HEK293T (cell line): Measurements from ENCODE around the gene PAPOLA.

Experiments used
- CTCF ChIA-PET: fragments of 350-600 bp; formaldehyde crosslinking; extraction: SDS; loops from one replicate; lab custom pipeline; 2021; ENCODE audit warnings: antibody characterized with exemption, inconsistent platforms; lab: Yijun Ruan, JAX
- POLR2A ChIA-PET: fragments of 350-600 bp; formaldehyde crosslinking; extraction: SDS; loops from one replicate; lab custom pipeline; 2020; ENCODE audit warnings: antibody characterized with exemption, inconsistent platforms; lab: Yijun Ruan, JAX
- DNase-seq: peaks from one replicate; pipeline ENCODE4 v3.0.0; 2012; ENCODE audit warnings: mixed read lengths; ENCODE audit errors: extremely low spot score
- ARNT ChIP-seq: fragments of 450-650 bp; IDR thresholded peaks from 2 replicates; pipeline ENCODE4 v1.6.1; 2017; ENCODE audit warnings: mild to moderate bottlenecking
- BHLHE40 ChIP-seq: fragments of 450-650 bp; IDR thresholded peaks from 2 replicates; pipeline ENCODE4 v1.6.1; 2016; ENCODE audit warnings: mild to moderate bottlenecking, moderate library complexity, borderline replicate concordance
- CTBP1 ChIP-seq: fragments of 450-650 bp; IDR thresholded peaks from 2 replicates; pipeline ENCODE4 v1.6.1; 2016; ENCODE audit warnings: borderline replicate concordance
- ELF4 ChIP-seq: fragments of 450-650 bp; IDR thresholded peaks from 2 replicates; pipeline ENCODE4 v1.6.1; 2017; ENCODE audit warnings: antibody characterized with exemption
- FOXA1 ChIP-seq: fragments of 450-650 bp; IDR thresholded peaks from 2 replicates; pipeline ENCODE4 v1.6.1; 2016; ENCODE audit warnings: mild to moderate bottlenecking
- FOXK2 ChIP-seq: fragments of 450-650 bp; IDR thresholded peaks from 2 replicates; pipeline ENCODE4 v1.6.1; 2016; ENCODE audit warnings: mild to moderate bottlenecking
- FOXM1 ChIP-seq: fragments of 450-650 bp; IDR thresholded peaks from 2 replicates; pipeline ENCODE4 v1.6.1; 2017; ENCODE audit warnings: mild to moderate bottlenecking, borderline replicate concordance
- HDGF ChIP-seq: fragments of 450-650 bp; IDR thresholded peaks from 2 replicates; pipeline ENCODE4 v1.6.1; 2017; ENCODE audit warnings: antibody characterized with exemption, borderline replicate concordance
- L3MBTL2 ChIP-seq: fragments of 450-650 bp; conservative IDR thresholded peaks from 2 replicates; pipeline ENCODE4 v1.6.1; 2016; ENCODE audit warnings: mild to moderate bottlenecking
- LEF1 ChIP-seq: fragments of 450-650 bp; IDR thresholded peaks from 2 replicates; pipeline ENCODE4 v1.6.1; 2017; ENCODE audit warnings: mild to moderate bottlenecking, borderline replicate concordance
- NFRKB ChIP-seq: fragments of 450-650 bp; IDR thresholded peaks from 2 replicates; pipeline ENCODE4 v1.6.1; 2016; ENCODE audit warnings: mild to moderate bottlenecking, moderate library complexity
- PKNOX1 ChIP-seq: fragments of 450-650 bp; IDR thresholded peaks from 2 replicates; pipeline ENCODE4 v1.6.1; 2016
- SP1 ChIP-seq: fragments of 450-650 bp; IDR thresholded peaks from 2 replicates; pipeline ENCODE4 v1.6.1; 2017
- SUZ12 ChIP-seq: fragments of 450-650 bp; IDR thresholded peaks from 2 replicates; pipeline ENCODE4 v1.6.1; 2016; ENCODE audit warnings: mild to moderate bottlenecking
- TARDBP ChIP-seq: fragments of 450-650 bp; IDR thresholded peaks from 2 replicates; pipeline ENCODE4 v1.6.1; 2016
- ZNF384 ChIP-seq: fragments of 450-650 bp; IDR thresholded peaks from 2 replicates; pipeline ENCODE4 v1.6.1; 2016

Gene PAPOLA

GRCh38 chr14:96512602-96513397 lies 10.6 kb downstream of the PAPOLA start:
- TF ChIP-seq SP1 (no peak), L3MBTL2 (no peak), PKNOX1 (no peak), HDGF (no peak), SUZ12 (no peak), ARNT (no peak), BHLHE40 (no peak), LEF1 (no peak), NFRKB (no peak), FOXA1 (no peak), ZNF384 (no peak), FOXM1 (no peak), FOXK2 (no peak), ELF4 (no peak), TARDBP (no peak), CTBP1 (no peak)

GRCh38 chr14:96514694-96515093 lies 12.5 kb downstream of the PAPOLA start:
- TF ChIP-seq PKNOX1 (no peak), CTBP1 (no peak), BHLHE40 (no peak), ELF4 (no peak), HDGF (no peak), FOXK2 (no peak), TARDBP (no peak), LEF1 (no peak), FOXM1 (no peak), NFRKB (no peak), SUZ12 (no peak)

More at GRCh38 chr14:96512602-96513397, 10.6 kb downstream of the PAPOLA start:
- ChIA-PET CTCF (interaction anchor here (0.6 kb wide), 1 partner anchor 42 kb away, joined by 3 read pairs; no protein-coding TSS in a partner anchor), POLR2A (no interaction called here)
- DNase-seq = no peak

GRCh38 chr14:96515731-96516130 lies 13.5 kb downstream of the PAPOLA start:
- no peak for TF ChIP-seq NFRKB
- no peak for TF ChIP-seq SP1
- no peak for TF ChIP-seq TARDBP
- no peak for TF ChIP-seq L3MBTL2
- TF ChIP-seq FOXK2 = no peak
- no peak for TF ChIP-seq PKNOX1
- no peak for TF ChIP-seq ARNT
- no peak for TF ChIP-seq HDGF
- TF ChIP-seq BHLHE40 = no peak
- TF ChIP-seq FOXM1 = no peak
- no peak for TF ChIP-seq LEF1
- ChIA-PET POLR2A (no interaction called here), CTCF (no interaction called here)
- DNase-seq = no peak

More at GRCh38 chr14:96514694-96515093, 12.5 kb downstream of the PAPOLA start:
- ChIA-PET CTCF (no interaction called here), POLR2A (no interaction called here)
- no peak for DNase-seq

GRCh38 chr14:96516351-96516750 lies 14.2 kb downstream of the PAPOLA start:
- DNase-seq = no peak
- ChIA-PET CTCF (no interaction called here), POLR2A (no interaction called here)
- TF ChIP-seq HDGF (no peak), TARDBP (no peak), SUZ12 (no peak), NFRKB (no peak), LEF1 (no peak), FOXA1 (no peak), FOXM1 (no peak), FOXK2 (no peak), BHLHE40 (no peak)

- ChIA-PET POLR2A (no interaction called here), CTCF (no interaction called here)
- TF ChIP-seq NFRKB = no peak
- no peak for TF ChIP-seq FOXA1
- TF ChIP-seq PKNOX1 = no peak
- no peak for TF ChIP-seq FOXM1
- TF ChIP-seq SUZ12 = no peak
- TF ChIP-seq CTBP1 = no peak
- TF ChIP-seq HDGF = no peak
- no peak for TF ChIP-seq FOXK2
- no peak for TF ChIP-seq BHLHE40
- TF ChIP-seq TARDBP = no peak
- TF ChIP-seq ZNF384 = no peak
- TF ChIP-seq L3MBTL2 = no peak
- TF ChIP-seq SP1 = no peak
- no peak for TF ChIP-seq ELF4
- TF ChIP-seq ARNT = no peak
- no peak for TF ChIP-seq LEF1
- no peak for DNase-seq
These were observed 17.8 kb downstream of the PAPOLA start for GRCh38 chr14:96519970-96520369.
